ENCODE results near the gene KIAA1328. TPM values are rescaled to one million over a fixed set of nuclear protein-coding genes. Genes with fewer than 3 reads are reported as not detected.

The KIAA1328 gene
- total and polyA plus RNA-seq, 4 donors = 0.95 to 7.4 (median 2.9) TPM

- TF ChIP-seq, protein P1, sequence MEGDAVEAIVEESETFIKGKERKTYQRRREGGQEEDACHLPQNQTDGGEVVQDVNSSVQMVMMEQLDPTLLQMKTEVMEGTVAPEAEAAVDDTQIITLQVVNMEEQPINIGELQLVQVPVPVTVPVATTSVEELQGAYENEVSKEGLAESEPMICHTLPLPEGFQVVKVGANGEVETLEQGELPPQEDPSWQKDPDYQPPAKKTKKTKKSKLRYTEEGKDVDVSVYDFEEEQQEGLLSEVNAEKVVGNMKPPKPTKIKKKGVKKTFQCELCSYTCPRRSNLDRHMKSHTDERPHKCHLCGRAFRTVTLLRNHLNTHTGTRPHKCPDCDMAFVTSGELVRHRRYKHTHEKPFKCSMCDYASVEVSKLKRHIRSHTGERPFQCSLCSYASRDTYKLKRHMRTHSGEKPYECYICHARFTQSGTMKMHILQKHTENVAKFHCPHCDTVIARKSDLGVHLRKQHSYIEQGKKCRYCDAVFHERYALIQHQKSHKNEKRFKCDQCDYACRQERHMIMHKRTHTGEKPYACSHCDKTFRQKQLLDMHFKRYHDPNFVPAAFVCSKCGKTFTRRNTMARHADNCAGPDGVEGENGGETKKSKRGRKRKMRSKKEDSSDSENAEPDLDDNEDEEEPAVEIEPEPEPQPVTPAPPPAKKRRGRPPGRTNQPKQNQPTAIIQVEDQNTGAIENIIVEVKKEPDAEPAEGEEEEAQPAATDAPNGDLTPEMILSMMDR (IDR thresholded peaks at IDR 0.05; ENCODE audit: low read depth, low read length, missing input control) = no peak
- no peak for TF ChIP-seq RAD21 (IDR thresholded peaks at IDR 0.05)
- TF ChIP-seq RXRA (IDR thresholded peaks at IDR 0.05) = no peak
- no peak for TF ChIP-seq EGR1 (IDR thresholded peaks at IDR 0.05; ENCODE audit: low read depth in 2 of 2)
- TF ChIP-seq, protein P2, sequence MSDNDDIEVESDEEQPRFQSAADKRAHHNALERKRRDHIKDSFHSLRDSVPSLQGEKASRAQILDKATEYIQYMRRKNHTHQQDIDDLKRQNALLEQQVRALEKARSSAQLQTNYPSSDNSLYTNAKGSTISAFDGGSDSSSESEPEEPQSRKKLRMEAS (IDR thresholded peaks at IDR 0.05) = no peak
- no peak for TF ChIP-seq SP1 (IDR thresholded peaks at IDR 0.05)
- TF ChIP-seq JUND (IDR thresholded peaks at IDR 0.05) = no peak
- no peak for TF ChIP-seq TAF1 (conservative IDR thresholded peaks at IDR 0.05)
- TF ChIP-seq ZBTB33 (IDR thresholded peaks at IDR 0.05) = no peak
- TF ChIP-seq GABPA (IDR thresholded peaks at IDR 0.05 in 1 of 2, conservative IDR thresholded peaks at IDR 0.05 in 1 of 2) = no peak
- no peak for TF ChIP-seq ATF3 (IDR thresholded peaks at IDR 0.05)
- no peak for TF ChIP-seq HNF4A (conservative IDR thresholded peaks at IDR 0.05)
- no peak for TF ChIP-seq NR2F2 (IDR thresholded peaks at IDR 0.05)
- Histone ChIP-seq H3K36me3 (ENCODE audit: control insufficient read depth in 4 of 4, insufficient read depth in 3 of 4, low read depth in 1 of 4, low read length in 3 of 4) (peaks cover 0 to 4% (median 3%) of the 10 kb centered on the region in 4 donors), H3K4me1 (ENCODE audit: control insufficient read depth in 4 of 4, insufficient read depth in 4 of 4, low read length in 3 of 4) (peaks cover 0 to 3% (median 1%) of the 10 kb centered on the region in 4 donors), H3K4me3 (ENCODE audit: low read depth in 1 of 3, low read length in 3 of 3) (no peak overlapping the region), H3K27ac (ENCODE audit: low read depth in 1 of 2, low read length in 2 of 2) (no peak overlapping the region), H3K9me3 (ENCODE audit: control insufficient read depth in 4 of 4, low read length in 3 of 4) (no peaks in the 10 kb centered on the region), H3K9ac (ENCODE audit: low read depth in 1 of 2, low read length in 2 of 2) (no peak overlapping the region), H3K27me3 (ENCODE audit: control insufficient read depth in 4 of 4, insufficient read depth in 4 of 4, low read length in 3 of 4) (no peaks in the 10 kb centered on the region)
- DNase-seq (ENCODE audit: low spot score) = no peak
- WGBS = 96% methylated on average over 3 of the region's 3 CpGs
These were observed 17.5 kb upstream of the KIAA1328 start for GRCh38 chr18:36811430-36811829.

- Histone ChIP-seq H3K9me3 (ENCODE audit: control insufficient read depth in 4 of 4, low read length in 3 of 4) (no peaks in the 10 kb centered on the region), H3K36me3 (ENCODE audit: control insufficient read depth in 4 of 4, insufficient read depth in 3 of 4, low read depth in 1 of 4, low read length in 3 of 4) (peaks cover 0 to 4% (median 3%) of the 10 kb centered on the region in 4 donors), H3K9ac (ENCODE audit: low read depth in 1 of 2, low read length in 2 of 2) (no peak overlapping the region), H3K4me1 (ENCODE audit: control insufficient read depth in 4 of 4, insufficient read depth in 4 of 4, low read length in 3 of 4) (peaks cover 0 to 3% (median 1%) of the 10 kb centered on the region in 4 donors), H3K27ac (ENCODE audit: low read depth in 1 of 2, low read length in 2 of 2) (no peak overlapping the region), H3K4me3 (ENCODE audit: low read depth in 1 of 3, low read length in 3 of 3) (no peak overlapping the region), H3K27me3 (ENCODE audit: control insufficient read depth in 4 of 4, insufficient read depth in 4 of 4, low read length in 3 of 4) (no peaks in the 10 kb centered on the region)
- DNase-seq (ENCODE audit: low spot score) = no peak
- no peak for TF ChIP-seq HNF4A (conservative IDR thresholded peaks at IDR 0.05)
- no peak for TF ChIP-seq RAD21 (IDR thresholded peaks at IDR 0.05)
- TF ChIP-seq NR2F2 (IDR thresholded peaks at IDR 0.05) = no peak
- TF ChIP-seq, protein P1 (IDR thresholded peaks at IDR 0.05; ENCODE audit: low read depth, low read length, missing input control) = no peak
- TF ChIP-seq ZBTB33 (IDR thresholded peaks at IDR 0.05) = no peak
- no peak for TF ChIP-seq ATF3 (IDR thresholded peaks at IDR 0.05)
- TF ChIP-seq EGR1 (IDR thresholded peaks at IDR 0.05; ENCODE audit: low read depth in 2 of 2) = no peak
- no peak for TF ChIP-seq GABPA (IDR thresholded peaks at IDR 0.05 in 1 of 2, conservative IDR thresholded peaks at IDR 0.05 in 1 of 2)
- no peak for TF ChIP-seq FOXA1 (IDR thresholded peaks at IDR 0.05)
- no peak for TF ChIP-seq JUND (IDR thresholded peaks at IDR 0.05)
- TF ChIP-seq REST (IDR thresholded peaks at IDR 0.05) = no peak
- no peak for TF ChIP-seq TAF1 (conservative IDR thresholded peaks at IDR 0.05)
- TF ChIP-seq, protein P2 (IDR thresholded peaks at IDR 0.05) = no peak
- TF ChIP-seq FOXA2 (IDR thresholded peaks at IDR 0.05) = no peak
- no peak for TF ChIP-seq SP1 (IDR thresholded peaks at IDR 0.05)
- TF ChIP-seq RXRA (IDR thresholded peaks at IDR 0.05) = no peak
- no peak for TF ChIP-seq HNF4G (IDR thresholded peaks at IDR 0.05)
- TF ChIP-seq YY1 (IDR thresholded peaks at IDR 0.05) = no peak
These were observed 17.0 kb upstream of the KIAA1328 start for GRCh38 chr18:36811955-36812354.
